DMS79 treated with DMSO at 0.1 percent for 48 hours (cell line): Measurements from ENCODE around the gene SMAD5.

Experiments used
- DNase-seq: peaks from one replicate; lab custom pipeline; 2025; lab: John Stamatoyannopoulos, UW

The SMAD5 gene

GRCh38 chr5:136222580-136223235 lies 90.1 kb downstream of the SMAD5 start:
- DNase-seq: no peak

GRCh38 chr5:136225796-136226195 lies 93.2 kb downstream of the SMAD5 start:
- no peak for DNase-seq

DNA sequence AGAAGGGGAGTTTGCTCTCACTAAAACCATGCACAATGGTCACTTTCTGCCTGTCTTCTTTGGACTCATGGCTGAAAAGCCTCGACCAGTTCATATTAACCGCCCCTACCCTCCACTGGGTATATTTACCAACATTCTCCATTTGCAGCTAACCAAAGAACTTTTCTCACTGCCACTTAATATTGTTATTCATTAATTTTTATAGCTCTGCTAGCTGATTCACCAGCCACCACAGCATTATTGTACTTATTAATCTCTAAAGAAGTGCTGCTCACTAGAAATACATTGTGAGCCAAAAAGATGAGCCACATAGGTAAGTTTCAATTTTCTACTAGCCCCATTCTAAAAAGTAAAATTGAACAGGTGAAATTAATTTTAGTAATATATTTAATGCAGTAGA lies 93.8 kb downstream of the SMAD5 start:
- no peak for DNase-seq

DNA sequence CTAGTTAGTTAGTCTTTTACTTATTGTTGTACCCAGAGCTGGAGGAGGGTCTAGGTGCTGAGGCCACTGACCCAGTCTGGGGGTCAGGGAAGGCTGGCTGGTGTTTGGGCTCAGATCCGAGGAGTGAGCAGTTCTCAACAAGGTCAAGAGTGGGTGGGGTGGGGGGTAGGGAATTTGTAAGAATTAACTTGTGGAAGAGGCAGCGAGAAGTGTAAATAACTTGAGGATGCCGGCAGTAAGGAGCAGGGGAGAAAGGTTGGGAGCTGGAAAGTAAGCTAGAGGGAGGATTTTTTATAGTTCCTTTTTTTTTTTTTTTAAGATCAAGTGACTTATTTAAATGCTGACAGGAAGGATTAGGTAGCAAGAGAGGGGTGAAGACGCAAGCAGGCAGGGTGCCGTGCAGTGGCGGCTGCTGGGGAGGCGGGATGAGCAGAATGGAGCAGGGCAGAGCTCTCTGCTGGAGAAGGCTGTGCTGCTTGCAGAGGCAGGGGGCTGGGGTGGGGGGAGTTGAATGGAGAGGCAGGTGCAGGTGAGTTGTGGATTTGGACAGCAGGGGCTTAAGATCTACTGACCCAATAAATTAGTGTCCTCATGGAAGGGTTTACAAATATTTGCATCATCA lies 95.6 kb downstream of the SMAD5 start:
- DNase-seq: no peak

DNA sequence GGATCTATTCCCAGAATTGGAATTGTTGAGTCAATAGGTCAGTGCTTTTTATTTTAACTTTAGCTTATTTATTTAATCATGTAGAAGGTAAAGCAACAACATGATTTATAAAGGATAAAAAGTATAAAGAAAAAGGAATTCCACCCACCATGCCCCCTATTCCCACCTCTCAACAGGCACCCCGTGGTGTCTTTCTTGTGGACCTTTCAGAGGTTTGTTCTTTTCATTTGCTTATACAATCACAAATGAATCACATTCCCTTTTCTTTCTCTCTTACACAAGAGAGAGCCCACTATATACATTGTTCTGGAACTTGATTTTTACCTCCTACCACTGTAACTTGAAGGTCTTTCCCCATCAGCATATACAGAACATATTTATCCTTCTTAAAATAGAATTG lies 97.5 kb downstream of the SMAD5 start:
- no peak for DNase-seq

- no peak for DNase-seq
Measured at GRCh38 chr5:136232316-136232715, 99.7 kb downstream of the SMAD5 start.
